GM21529 (cell line): ENCODE measurements around the gene HBA1.
"Not testable (repeated sequence)": the region's sequence is repeated elsewhere in the genome, so short reads cannot be mapped to it uniquely, and the experiment has no call there.

Source experiments
- ATAC-seq: cut with Tn5 transposase; IDR thresholded peaks from one replicate; pipeline ENCODE4 v1.9.1; 2021; ENCODE audit not compliant: unreplicated experiment

Gene HBA1

GRCh38 chr16:194516-194915 is 18.0 kb downstream of the HBA1 start:
- ATAC-seq: no peak

DNA sequence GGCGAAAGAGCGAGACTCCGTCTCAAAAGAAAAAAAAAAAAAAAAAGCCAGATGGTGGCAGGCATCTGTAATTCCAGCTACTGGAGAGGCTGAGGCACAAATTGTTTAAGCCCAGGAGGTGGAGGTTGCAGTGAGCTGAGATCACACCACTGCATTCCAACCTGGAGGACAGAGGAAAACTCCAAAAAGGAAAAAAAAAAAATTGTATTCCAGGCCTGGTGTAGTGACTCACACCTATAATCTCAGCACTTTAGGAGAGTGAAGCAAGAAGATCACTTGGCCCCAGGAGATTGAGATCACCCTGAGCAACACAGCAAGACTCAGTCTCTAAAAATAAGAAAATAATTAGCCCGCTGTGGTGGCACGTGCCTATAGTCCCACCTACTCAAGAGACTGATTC is 23.9 kb downstream of the HBA1 start:
- no peak for ATAC-seq

DNA sequence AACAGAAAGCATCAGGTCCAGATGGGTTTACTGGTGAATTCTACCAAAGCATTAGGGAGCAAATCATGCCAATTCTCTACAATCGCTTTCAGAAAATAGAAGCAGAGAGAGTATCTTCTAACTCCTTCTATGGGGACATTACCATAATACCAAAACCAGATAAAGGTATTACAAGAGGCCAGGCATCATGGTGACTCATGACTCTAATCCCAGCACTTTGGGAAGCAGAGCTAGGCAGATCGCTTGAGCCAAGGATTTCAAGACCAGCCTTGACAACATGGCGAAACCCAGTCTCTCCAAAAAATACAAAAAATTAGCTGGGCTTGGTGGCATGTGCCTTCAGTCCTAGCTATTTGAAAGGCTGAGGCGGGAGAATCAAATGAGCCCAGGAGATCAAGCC is 26.8 kb downstream of the HBA1 start:
- ATAC-seq: no peak

- ATAC-seq: not testable (repeated sequence)
Measured at GRCh38 chr16:204046-204445, 27.6 kb downstream of the HBA1 start.

DNA sequence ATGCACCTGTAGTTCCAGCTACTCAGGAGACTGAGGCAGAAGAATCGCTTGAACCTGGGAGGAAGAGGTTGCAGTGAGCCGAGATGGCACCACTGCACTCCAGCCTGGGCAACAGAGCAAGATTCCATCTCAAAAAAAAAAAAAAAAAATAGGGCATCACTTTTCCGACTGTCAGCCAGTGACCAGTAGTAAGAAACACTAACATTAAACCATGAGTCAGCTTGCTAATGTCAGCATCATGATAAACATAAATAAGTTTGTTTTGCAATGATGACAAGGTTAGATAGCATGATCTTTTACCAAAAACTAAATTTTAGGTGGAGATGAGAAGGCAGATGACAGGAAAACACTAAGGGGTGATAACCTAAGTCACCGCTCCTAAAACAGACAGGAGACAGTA is 32.9 kb downstream of the HBA1 start:
- not testable (repeated sequence) for ATAC-seq

GRCh38 chr16:211631-212180 is 35.2 kb downstream of the HBA1 start:
- not testable (repeated sequence) for ATAC-seq

DNA sequence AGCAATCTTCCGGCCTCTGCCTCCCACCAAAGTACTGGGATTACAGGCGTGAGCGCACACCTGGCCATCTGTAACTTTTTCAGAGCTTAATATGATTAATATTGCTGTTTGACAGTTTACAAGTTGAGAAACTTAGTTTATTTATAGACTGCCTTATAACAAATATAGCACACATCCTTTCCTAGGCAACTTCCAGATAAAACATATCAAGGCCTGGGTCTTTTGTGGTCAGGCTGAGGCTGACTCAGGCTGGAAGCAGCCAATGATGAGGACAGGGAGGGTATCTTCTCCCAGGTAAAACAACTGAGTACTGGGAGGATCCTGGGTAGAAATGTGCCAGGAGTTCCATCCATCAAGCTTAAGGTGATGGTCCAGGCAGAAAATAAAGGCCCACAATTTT is 36.5 kb downstream of the HBA1 start:
- no peak for ATAC-seq

DNA sequence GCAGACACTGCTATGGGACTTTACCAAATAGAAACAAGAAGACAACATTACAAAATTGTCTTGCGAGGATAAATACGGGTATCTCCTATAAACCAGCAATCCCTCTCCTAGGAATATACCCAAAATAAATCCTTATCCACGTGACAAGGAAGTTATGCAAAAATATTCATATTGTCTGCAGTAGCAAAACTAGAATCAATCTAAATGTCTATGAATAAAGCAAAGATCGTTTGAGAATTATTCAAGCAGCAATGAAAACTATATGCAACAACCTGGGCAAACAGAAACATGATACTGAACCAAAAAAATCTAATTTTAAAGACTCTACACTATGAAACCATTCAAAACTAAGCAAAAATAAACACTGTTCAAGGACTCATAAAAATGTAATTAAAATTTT is 43.5 kb downstream of the HBA1 start:
- ATAC-seq: no peak
